ENCODE results near the gene CNTNAP2.

DNA sequence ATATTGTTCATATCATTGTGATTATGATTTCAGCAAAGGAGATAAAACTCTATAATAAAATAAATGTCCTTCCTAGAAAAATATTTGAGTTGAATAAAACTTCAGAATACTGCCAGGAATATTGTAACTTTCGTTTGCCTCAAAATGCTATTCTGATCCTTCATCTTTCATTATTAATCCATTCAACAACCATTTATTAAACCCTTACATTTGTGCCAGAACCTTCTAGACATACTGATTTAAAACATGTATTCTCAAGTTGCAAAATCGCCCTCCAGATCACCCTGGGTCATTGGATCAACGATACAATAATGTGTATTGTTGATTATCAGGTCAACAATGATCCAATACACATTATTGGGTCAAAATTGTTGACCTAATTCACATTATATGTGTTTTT lies 759.8 kb downstream of the CNTNAP2 start:
- TF ChIP-seq EZH2 (IDR thresholded peaks at IDR 0.05; ENCODE audit: insufficient read depth, poor library complexity, severe bottlenecking) (no peak), EZH2phosphoT487 (IDR thresholded peaks at IDR 0.05; ENCODE audit: insufficient read depth, low read depth) (no peak)

All from GM23248 (cell line).